ENCODE measurements around the gene MUC5B.

DNA sequence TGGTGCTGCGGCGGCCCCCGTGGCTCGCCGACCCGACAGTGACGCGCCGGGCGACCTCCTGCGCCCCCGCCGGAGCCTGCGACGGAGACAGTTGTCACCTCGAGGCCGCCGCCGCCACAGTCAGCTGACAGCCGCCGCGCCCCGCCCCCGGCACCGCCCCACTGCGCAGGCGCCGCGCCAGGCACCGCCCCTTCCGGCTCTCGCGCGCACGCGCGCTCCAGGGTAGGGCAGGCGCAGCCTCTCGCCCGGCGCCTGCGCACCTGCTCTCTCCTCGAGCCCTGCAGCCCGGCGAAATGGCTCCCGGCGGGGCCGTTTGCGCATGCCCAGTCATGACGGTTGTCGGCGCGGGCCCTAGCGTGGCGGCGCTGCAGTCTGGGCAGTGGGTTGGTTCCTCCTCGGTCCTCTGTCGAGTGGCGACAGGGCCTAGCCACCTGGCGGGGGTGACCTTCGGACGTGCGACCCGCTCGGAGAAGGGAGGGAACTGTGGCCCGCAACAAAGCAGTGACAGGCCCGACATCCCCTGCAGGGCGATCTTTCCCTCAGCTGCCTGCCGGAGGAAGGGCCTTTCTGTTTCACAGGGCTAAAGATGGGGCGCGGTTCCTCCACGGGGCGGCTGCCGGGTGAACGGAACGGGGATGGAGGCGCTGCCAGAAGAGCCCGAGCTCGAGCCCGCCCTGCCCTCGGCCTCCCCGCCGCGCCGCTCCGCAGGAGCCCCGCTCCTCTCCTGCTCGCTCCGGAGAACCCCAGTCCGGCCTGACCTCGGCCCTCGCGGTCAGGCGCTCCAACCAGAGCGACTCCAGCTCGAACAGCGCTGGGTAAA lies 86.8 kb downstream of the MUC5B start, which contains the start of gene TOLLIP:
- TF ChIP-seq, protein P1, sequence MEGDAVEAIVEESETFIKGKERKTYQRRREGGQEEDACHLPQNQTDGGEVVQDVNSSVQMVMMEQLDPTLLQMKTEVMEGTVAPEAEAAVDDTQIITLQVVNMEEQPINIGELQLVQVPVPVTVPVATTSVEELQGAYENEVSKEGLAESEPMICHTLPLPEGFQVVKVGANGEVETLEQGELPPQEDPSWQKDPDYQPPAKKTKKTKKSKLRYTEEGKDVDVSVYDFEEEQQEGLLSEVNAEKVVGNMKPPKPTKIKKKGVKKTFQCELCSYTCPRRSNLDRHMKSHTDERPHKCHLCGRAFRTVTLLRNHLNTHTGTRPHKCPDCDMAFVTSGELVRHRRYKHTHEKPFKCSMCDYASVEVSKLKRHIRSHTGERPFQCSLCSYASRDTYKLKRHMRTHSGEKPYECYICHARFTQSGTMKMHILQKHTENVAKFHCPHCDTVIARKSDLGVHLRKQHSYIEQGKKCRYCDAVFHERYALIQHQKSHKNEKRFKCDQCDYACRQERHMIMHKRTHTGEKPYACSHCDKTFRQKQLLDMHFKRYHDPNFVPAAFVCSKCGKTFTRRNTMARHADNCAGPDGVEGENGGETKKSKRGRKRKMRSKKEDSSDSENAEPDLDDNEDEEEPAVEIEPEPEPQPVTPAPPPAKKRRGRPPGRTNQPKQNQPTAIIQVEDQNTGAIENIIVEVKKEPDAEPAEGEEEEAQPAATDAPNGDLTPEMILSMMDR (IDR thresholded peaks at IDR 0.05), result peak in 3 of 4 experiments; percentile 44 to 67 (median 58)
- peak; percentile 90 for TF ChIP-seq POLR2AphosphoS5 (IDR thresholded peaks at IDR 0.05)
- TF ChIP-seq POLR2A (IDR thresholded peaks at IDR 0.05), result peak; percentile 82

Measured in prostate gland (tissue), 2 donors.